Progenitor cell of endocrine pancreas (in vitro differentiated cells): Measurements from ENCODE around the gene GBGT1. TPM values are rescaled to one million over a fixed set of nuclear protein-coding genes. Genes with fewer than 3 reads are reported as not detected.

Experiments
- DNase-seq: peaks from one replicate; pipeline ENCODE4 v3.0.0; 2021; ENCODE audit warnings: low spot score; ENCODE audit not compliant: unreplicated experiment
- H3K27ac Mint-ChIP-seq: 2 replicates; pipeline ENCODE4 v1.8.0; 2021; ENCODE audit warnings: mild to moderate bottlenecking, moderate library complexity, mixed read lengths
- H3K27me3 Mint-ChIP-seq: 2 replicates; pipeline ENCODE4 v1.8.0; 2021; ENCODE audit warnings: mixed read lengths
- H3K36me3 Mint-ChIP-seq: 2 replicates; pipeline ENCODE4 v1.8.0; 2022; ENCODE audit warnings: mixed read lengths; ENCODE audit not compliant: insufficient read depth
- H3K4me1 Mint-ChIP-seq: 2 replicates; pipeline ENCODE4 v1.8.0; 2021; ENCODE audit warnings: low read depth, mixed read lengths
- H3K4me3 Mint-ChIP-seq: 2 replicates; pipeline ENCODE4 v1.8.0; 2021; ENCODE audit warnings: low read depth, mild to moderate bottlenecking, moderate library complexity, mixed read lengths
- H3K9me3 Mint-ChIP-seq: 2 replicates; pipeline ENCODE4 v1.8.0; 2021; ENCODE audit warnings: low read depth, mixed read lengths
- CTCF ChIP-seq: fragments of 200-600 bp; sonication (generic); IDR thresholded peaks from one replicate; pipeline ENCODE4 v1.5.0; 2021; ENCODE audit warnings: antibody characterized with exemption, mild to moderate bottlenecking; ENCODE audit not compliant: unreplicated experiment
- total RNA-seq: library from RNA; stranded (reverse); gene quantifications from 2 replicates; pipeline ENCODE4 v1.2.1, GENCODE V29; 2021

GBGT1 gene
- total RNA-seq, 1 donor from 2014 or later, result 5.2 TPM

DNA sequence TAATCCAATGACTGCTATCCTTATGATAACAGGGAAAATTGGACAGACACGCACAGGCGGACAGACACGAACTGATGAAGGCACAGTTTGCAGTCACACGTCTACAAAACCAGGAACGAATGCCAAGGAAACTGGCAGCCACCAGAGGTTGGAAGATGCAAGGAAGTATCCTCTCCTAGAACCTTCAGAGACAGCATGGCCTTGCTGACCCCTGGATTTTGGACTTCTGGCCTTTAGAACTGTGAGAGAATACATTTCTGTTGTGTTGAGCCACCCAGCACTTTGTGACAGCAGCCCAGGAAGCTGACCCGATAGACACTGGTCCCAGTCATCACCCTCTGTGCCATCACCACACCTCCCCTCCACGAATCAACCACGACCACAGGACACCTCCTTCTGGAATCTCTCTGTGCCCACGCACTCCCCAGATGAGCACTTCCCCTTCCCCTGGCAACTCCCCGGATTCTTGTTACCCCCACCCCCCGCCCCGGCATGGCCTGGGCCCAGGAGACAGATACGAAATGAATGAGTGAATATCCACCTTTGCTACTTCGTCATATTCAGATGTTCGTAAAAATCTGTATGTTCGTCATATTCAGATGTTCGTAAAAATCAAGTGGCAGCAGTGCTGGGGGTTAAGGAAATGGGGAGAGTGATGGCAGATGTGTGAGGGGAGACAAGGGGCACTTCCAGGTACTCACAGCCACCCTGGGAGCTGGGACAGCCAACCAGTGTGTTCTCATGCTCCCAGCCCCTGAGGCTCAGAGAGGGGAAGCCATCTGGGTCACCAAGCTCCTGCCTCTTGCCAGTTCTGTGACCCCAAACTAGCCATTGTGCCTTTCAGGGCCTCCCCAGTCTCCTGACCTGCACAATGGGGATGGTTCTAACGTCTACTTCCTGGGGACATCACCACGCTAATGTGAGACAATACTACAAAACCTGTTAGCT, 18.5 kb downstream of the GBGT1 start:
- Mint-ChIP-seq H3K27me3 (no peaks in the 10 kb centered on the region), H3K9me3 (no peaks in the 10 kb centered on the region), H3K4me1 (peaks cover 24% of the 10 kb centered on the region), H3K27ac (peak overlapping the region; percentile 85), H3K36me3 (no peaks in the 10 kb centered on the region), H3K4me3 (no peak overlapping the region)
- no peak for DNase-seq
- TF ChIP-seq CTCF, result no peak

DNA sequence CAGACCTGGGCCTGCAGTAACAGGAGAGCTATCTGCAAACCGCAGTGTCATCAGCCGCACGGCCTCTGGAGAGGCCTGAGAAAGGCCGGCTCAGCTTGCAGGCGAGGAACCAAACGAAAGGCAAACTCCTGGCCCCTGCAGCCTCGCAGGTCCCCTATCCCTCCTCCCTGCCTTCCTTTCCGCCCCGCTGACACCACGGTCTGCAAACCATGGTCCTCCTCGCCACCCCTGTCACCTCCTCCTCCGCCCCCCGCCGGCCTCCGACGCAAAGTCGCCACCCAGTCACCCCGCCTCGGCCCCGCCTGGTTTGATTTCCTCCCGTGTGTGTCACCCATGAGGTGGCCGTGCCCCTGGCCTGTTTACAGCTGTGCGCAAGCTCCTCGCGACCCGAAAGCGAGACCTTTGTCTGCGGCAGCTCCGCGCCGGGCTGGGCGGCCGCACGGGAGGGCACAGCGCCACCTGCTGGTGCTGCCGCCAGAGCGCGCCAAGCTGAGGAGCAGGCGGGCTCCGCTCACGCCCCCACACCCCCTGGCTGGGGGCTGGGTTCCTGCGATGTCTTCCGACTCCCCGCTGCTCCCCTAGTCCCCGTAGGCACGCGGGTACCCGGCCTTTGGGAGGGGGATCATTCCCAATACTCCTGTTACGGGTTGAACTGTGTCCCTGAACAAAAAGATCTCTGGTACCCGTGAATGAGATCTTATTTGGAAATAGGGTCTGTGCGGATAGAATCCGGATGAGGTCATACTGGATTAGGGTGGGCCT, 19.4 kb downstream of the GBGT1 start:
- Mint-ChIP-seq H3K27ac (peak overlapping the region; percentile 85), H3K4me3 (peak overlapping the region; percentile 64), H3K36me3 (no peaks in the 10 kb centered on the region), H3K4me1 (peaks cover 24% of the 10 kb centered on the region), H3K9me3 (no peaks in the 10 kb centered on the region), H3K27me3 (no peaks in the 10 kb centered on the region)
- DNase-seq, result peak; percentile 80
- TF ChIP-seq CTCF, result peak; percentile 100

- Mint-ChIP-seq H3K27ac (peak overlapping the region; percentile 49), H3K4me3 (no peak overlapping the region), H3K4me1 (peaks cover 24% of the 10 kb centered on the region), H3K9me3 (no peaks in the 10 kb centered on the region), H3K36me3 (no peaks in the 10 kb centered on the region), H3K27me3 (no peaks in the 10 kb centered on the region)
- no peak for TF ChIP-seq CTCF
- DNase-seq, result no peak
Observed at GRCh38 chr9:133143639-133144141, 20.0 kb downstream of the GBGT1 start.

- Mint-ChIP-seq H3K27me3 (no peaks in the 10 kb centered on the region), H3K4me1 (peaks cover 20% of the 10 kb centered on the region), H3K4me3 (no peak overlapping the region), H3K36me3 (no peaks in the 10 kb centered on the region), H3K9me3 (no peaks in the 10 kb centered on the region), H3K27ac (no peak overlapping the region)
- DNase-seq, result no peak
- no peak for TF ChIP-seq CTCF
Observed at GRCh38 chr9:133142684-133143622, 20.8 kb downstream of the GBGT1 start.
